HG02870 (cell line): ENCODE data around the gene AK4.
"Not testable (repeated sequence)": the region's sequence is repeated elsewhere in the genome, so short reads cannot be mapped to it uniquely, and the experiment has no call there.

Source experiments
- ATAC-seq: cut with Tn5 transposase; IDR thresholded peaks from one replicate; pipeline ENCODE4 v1.9.1; 2021; ENCODE audit warnings: mild to moderate bottlenecking, moderate library complexity; ENCODE audit not compliant: unreplicated experiment

Gene AK4

DNA sequence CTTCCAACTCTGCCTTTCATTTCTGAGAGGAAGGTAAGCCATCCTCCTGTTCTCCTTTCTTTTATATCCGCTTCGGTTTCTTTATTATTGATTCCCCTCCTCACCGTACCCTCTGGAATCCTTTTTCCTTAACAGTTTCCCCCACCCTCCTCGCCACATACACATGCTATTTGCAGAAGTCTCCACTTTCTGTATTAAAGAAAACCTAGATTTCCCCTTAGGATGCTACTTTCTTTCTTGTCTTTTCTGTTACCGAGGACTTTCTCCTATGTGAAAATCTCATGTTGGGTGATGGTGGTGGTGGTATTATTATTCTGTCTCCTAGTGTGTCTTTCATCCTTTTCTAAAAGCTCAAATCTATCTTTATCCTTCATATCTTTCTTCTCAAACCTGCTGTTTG, 62.3 kb downstream of the AK4 start:
- ATAC-seq = no peak

DNA sequence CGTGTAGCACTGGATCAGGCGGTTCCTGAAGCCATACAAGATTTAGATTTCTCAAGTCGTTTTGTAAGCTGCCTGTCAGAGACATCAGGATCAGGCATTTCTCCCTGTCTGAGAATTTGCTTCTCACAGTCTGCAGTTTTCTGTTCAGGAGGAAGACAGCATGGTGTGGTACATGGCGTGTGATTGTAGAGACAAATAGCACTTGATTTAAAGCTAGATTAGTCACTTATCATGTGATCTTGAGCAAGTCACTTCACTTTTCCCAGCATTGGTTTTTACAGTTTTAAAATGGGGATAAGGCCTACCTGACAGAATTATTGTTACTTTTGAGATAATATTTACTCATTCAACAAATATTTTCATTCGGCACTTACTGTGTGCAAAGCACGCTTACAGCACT, 63.3 kb downstream of the AK4 start:
- no peak for ATAC-seq

DNA sequence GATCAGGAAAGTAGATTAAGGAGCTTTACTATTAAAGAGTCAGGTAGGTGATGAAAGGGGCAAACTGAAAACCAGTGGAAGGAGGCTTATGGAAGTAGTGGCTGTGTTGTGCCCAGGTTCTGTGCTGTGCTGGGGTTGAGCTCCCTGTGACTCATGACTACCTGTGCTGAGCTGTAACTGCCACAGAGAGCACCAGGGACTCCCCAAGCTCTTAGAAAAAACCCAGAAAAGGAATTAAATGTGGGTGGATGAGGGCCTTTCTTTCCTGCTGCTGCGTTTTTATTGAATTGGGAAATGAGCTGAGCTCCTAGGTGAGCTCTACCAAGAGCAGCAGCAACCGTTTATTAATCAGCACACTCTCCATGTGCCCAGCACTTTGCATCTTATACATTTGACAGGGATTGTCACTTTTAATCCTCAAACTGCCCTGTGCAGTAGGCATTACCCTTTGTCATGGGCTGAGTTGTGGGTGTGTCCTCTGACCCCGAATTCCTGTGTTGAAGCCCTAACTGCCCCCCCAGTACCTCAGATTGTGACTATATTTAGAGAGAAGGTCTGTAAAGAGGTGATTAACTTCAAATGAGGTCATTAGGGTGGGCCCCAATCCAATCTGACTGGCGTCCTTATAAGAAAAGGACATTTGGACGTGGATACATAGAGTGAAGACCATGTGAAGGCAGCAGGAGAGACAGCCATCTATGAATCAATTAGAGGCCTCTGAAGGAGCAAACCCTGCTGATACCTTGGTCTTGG, 65.4 kb downstream of the AK4 start:
- ATAC-seq = peak; percentile 25

DNA sequence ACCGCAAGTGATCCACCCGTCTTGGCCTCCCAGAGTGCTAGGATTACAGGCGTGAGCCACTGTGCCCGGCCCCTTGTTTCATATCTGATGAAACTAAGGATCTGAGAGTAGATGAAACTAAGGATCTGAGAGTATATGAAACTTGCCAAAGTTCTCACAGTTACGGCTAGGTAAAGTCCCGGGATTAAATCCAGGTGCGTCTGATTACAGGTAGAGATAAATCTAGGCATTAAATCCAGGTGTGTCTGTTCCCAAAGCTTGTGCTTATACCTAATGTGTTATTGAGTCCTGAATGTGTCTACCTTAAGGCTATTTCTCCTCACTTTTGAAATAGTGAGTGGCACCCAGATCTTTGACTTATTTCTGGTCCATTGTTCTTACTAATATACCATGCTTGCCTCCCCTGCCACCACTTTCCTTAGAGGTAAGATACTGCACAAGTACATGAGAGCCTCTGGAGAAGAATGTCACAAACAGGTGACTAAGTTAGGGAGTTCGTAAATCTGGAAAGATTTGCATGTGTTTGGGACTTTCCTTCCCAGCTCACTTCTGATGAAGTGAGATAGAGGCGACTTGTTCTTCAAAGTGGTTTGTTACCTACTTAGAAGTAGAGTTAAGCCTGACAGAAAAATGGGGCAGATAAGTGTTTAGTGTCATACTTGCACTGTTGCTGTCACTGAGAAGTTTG, 66.5 kb downstream of the AK4 start:
- ATAC-seq = peak; percentile 32

DNA sequence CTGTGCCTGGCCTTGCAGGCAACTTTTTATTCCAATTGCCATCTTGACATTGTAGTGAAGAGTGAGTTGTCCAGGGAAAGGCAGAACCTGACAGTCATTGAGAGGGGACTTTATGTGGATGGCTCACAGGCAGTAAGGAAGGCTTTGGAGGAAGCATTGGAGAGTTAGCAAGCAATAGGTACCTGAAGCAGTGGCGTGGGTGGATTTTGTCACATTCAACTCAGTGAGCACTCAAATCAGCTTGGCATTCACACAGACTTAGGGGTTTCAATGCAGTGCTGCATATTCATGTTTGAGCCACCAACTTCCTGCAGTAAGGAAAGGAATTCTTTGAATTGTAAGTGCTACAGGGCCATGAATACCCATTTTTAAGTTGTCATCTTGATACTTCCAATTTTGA, 69.0 kb downstream of the AK4 start:
- no peak for ATAC-seq

DNA sequence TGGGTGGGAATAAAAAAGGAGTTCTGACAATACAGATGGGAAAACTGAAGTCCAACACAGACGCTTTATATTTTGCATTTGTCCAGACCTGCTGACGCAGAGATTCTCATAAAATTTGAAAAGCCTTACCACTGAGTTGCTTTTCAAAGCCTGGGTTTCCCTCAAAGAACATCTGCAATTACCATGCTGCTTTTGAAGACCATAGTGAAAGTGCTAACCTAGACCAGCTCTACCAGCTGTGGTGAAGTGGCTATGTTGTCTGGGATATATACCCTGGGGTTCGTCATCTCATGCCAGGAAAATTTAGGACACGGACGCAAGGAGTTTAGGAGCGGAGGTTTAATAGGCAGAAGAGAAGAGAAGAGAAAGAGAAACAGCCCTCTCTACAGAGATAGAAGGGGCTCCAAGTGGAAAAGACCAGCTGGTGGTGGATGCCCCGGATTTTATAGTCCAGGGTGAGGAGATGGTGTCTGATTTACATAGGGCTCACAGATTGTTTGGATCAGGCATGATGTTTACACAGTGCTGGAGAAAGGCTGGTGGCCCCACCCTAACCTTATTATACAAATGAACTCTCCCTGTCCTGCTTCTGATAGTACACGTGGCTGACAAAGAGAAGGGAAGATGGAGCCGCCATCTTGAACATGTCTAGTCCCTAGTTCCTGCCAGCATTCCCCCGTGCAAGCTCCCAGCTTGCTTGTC, 73.8 kb downstream of the AK4 start:
- no peak for ATAC-seq

DNA sequence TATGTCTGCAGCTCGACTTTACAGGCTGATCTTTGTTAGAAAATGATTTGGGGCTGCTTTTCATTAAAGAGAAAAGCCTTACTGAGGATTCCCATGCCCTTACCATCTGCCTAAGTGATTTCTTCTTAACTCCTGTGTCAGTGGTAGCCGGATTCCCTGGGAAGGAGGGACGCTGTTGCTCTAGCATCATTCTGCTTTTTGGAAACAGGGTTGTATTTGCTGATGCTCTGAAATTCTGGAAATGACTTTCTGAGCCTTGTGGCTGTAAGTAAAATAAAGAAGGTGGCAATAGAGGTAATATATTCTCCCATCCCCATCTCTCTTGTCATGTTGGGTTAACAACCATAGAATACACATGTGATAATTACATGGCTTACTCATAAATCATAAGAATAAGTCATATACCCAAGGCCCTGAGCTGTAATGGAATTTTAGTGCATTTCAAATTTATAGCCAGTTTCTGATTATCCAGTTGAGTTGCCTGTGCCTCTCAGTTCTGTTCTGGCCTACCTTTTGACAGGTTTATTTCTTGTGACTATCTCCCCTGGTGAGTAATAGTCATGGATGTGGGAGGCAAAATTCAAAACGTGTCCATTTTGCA, 74.4 kb downstream of the AK4 start:
- ATAC-seq = no peak

DNA sequence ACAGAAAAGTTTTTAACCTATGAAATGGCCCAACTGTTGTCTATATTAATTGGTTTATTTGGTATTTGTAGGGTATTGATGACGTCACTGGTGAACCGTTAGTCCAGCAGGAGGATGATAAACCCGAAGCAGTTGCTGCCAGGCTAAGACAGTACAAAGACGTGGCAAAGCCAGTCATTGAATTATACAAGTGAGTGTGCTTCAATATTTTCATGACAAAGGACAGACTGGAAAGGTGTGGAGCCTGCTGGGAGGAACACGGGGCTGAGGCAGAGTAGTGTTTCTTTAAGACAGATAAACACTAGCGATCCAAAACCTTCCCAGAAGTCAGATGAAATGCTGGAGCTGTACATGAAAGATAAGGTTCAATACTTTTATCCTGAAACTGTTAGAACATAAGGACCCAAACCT, 76.7 kb downstream of the AK4 start:
- no peak for ATAC-seq

DNA sequence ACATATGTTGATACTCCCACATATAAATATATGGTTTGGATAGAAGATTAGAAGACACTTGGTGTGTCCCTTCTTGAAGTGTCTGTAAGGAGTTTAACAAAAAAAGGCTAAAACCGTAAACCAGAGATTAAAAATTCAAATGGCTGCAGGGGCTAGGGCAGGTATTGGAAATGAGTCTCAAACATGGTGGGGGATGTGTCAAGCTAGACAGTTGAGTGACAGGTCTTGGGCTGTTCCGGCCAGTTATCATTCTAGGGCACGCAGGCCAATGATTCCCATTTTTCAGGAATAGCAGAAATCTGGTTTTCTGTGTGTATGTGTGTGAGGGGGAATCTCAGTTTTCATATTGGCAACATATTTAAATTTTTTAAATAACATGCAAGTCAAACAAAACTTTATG, 77.2 kb downstream of the AK4 start:
- ATAC-seq = no peak

DNA sequence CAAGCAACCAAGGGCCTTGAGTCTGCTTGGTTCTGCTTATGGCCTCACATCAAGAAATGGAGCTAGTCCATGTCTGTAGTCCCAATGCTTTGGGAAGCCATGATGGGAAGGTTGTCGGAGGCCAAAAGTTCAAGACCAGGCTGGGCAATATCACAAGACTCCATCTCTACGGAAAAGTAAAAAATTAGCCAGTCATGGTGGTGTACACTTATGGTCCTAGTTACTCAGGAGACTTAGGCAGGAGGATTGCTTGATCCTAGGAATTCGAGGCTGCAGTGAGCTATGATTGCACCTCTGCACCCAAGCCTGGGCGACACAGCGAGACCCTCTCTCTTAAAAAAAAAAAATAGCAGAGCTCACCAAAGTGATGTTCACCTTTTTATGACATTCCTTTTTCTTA, 81.2 kb downstream of the AK4 start:
- ATAC-seq = no peak

DNA sequence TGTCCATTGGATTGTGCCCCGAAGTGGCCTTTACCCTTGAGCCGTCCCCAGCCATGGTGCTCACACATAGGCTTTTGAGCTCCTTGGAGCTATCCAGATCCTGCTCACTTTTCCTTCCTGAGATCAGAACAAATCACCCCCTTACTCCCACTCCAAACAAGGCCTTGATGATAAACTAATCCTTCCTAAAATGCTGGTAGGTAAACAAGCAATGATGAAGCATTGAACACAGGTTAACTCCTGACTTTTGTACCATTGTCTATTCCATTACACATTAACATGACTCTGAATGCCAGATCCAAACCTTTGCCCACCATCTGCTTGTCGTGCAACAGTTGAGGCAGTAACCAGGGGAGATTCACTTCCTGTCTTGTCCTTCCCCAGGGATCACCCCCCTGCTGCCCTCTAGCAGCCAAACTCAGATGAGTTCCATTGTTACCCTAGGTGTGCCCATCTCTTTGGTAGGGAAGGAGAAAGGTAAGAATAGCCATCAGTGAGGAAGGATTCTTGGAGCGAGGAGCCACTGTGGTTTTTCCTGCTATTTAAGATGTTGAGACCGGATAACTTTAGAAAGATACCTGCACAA, 81.8 kb downstream of the AK4 start:
- no peak for ATAC-seq

DNA sequence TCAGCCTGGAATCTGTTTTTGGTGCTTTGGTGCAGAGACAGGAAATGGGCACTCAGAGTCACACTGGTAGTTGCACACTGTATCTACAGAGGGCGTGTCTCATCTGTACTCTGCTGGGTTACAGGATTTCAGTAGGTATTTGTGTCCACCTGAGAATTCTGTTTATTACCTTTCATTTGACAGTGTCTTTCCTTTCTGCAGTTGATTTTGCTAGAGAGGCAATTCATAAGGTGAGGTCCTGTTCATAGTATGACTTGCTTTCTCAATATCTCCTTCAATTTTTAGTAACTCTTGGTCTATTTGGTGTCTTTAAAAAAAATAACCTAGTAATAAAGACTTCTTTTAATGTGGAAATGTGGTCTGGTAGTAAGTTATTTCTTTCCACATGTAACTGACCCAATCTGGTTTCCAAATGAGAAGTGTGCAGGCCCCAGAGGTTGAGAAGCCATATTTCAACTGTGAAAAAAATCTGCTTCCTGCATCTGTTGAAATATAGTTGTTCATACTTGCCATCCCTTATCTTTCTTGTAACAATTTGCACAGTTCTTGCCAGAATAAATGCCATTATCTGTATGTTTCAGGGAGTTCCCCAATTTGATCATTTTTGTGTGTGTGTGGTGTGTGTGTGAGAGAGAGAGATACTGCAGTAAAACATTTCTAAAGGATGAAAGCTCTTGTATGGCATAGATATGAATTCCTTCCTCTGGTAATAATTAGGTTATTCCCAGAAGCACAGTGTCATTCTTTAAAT, 82.9 kb downstream of the AK4 start:
- ATAC-seq = peak; percentile 84

DNA sequence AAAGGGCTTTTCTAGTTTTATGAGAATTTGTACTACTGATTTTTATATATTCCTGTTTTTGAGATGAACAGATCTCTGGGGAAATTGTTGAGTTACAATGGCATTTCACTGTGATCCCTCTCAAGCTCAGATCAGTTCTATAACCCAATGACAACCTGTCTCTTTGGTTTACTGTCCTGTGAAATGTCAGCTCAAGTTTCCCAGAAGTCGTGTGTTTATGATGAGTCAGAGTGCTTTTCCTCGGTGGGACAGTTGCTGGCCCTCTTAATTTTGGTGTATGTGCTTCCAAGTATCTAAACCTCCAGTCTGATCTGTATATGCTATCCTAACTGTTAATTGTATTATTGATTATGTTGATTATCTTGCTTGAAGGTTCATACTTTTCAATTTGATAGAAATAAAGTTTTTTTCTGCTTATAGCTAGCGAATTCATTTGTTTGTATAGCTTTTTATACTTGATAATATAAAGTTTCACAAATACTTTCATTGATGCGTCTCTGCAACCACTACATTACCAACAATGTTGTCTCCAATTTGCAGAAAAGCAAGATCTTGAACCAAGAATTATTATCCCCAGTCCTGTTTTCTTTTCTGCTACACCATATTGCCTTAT, 83.8 kb downstream of the AK4 start:
- no peak for ATAC-seq

DNA sequence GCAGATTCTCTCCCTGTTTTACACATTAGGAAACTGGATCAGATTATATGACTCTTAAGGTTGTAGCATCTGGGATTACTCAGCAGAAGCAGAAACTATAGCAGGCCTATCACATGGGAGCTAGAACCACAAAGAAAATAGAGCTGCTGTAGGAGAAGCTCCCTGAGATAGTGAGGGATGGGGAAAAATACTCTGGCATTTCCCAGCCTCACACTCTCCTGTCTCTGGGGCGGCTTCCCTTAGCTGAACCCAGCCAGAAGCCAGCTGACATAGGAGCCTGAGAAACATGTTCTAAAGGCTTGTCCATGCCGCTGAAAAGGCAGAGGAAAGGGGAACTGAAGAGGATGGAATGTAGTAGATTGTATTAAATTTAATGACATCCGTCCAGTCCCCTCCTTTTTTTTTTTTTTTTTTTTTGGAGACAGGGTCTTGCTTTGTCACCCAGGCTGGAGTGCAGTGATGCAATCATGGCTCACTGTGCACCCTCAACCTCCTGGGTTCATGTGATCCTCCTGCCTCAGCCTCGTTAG, 84.5 kb downstream of the AK4 start:
- ATAC-seq = peak; percentile 28

DNA sequence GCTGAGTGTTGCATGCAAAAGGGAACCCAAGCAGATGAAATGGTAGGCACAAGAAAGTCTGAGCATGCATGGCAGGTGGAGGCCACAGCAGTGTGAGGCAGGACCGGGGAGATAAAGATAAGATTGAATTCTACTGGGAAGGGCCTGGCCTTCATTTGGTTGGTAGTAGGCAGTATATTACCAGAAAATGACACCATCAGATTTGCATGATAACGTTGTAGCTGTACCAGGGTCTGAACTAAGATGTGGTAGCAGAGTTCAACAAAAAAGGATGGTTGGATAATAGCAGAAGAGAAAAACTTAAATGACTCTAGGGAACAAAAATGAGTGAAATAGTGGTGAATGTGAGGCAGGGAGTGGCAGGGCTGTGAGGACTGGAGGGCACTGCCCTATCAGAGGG, 85.8 kb downstream of the AK4 start:
- ATAC-seq = no peak

DNA sequence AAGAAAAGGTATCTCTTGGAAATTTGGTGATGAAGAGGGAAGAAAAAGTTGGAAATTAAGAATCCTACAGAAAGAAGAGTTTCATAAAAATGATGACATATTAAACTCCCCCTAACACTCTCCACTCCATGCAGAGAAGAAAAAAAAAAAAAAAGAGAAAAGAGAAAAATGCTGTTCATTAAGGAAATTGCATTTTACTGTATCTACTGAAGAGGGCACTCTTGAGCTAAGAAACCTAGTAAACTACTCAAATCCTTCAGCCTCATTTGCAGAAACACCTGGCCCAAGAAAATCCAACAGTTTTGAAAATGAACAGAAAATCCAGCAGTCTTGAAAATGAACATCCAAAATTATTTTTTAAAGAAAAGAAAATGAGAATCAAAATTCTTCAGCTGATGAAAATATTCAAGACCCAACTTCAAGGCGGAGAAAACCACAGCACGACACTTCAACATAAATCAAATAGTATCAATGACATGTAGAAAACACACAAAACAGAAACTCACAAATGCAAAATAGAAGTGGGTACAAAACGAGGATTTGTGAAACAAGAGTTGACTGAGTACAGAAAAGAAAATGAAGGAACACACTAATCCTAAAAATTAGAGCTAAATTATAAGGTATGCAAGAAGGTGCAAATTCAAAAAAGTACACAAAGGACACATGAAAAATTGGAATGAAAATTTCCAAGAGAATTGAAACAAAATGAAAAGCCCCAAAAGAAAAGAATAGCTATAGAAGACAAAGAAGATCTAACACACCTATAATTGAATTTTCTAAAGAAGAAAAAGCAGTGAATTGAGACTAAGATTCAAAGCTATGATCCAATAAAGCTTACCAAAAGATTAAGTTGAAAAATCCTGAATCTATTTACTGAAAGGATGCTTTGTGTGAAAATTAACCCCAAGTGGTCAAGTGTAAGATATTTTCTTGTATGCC, 88.1 kb downstream of the AK4 start:
- no peak for ATAC-seq

DNA sequence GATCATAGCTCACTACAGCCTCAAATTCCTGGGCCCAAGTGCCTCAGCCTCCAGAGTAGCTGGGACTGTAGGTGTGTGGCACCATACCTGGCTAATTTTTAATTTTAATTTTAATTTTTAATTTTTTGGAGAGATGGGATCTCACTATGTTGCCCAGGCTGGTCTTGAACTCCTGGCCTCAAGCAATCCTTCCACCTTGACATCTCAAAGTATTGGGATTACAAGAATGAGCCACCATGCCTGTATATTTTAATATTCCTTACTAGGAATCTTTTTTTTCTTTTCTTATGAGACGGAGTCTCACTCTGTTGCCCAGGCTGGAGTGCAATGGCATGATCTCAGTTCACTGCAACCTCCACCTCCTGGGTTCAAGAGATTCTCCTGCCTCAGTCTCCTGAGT, 89.1 kb downstream of the AK4 start:
- not testable (repeated sequence) for ATAC-seq

DNA sequence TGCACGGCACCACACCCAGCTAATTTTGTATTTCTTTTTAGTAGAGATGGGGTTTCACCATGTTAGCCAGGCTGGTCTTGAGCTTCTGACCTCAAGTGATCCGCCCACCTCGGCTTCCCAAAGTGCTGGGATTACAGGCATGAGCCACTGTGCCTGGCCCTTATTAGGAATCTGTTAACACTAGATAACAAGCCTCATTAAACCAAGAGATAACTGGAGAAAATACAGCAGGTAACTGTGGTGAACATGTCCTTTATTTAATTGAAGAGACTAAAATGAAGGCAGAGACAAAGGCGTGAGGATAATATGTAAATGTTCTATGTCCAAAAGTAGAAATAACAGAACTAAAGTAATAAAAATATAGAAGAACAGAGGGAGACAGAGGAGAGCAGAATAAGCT, 89.5 kb downstream of the AK4 start:
- ATAC-seq = no peak

DNA sequence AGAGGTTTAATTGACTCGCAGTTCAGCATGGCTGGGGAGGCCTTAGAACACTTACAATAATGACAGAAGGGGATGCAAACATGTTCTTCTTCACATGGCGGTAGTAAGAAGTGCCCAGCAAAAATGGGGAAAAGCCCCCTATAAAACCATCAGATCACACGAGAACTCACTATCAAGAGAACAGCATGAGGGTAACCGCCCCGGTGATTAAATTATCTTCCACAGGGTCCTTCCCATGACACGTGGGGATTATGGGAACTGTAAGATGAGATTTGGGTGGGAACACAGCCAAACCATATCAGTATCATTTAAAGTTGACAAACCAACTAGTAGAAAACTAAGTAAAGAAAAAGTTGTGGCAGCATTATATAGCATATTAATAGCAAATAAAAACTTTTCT, 90.0 kb downstream of the AK4 start:
- ATAC-seq = no peak
